GM21576 (cell line): ENCODE results near the gene NINJ1.

Experiments
- ATAC-seq: cut with Tn5 transposase; IDR thresholded peaks from one replicate; pipeline ENCODE4 v1.9.1; 2021; ENCODE audit warnings: mild to moderate bottlenecking, moderate library complexity; ENCODE audit not compliant: unreplicated experiment

Gene NINJ1

GRCh38 chr9:93133681-93134014, 403 bp downstream of the NINJ1 start:
- ATAC-seq: no peak

- ATAC-seq: peak; percentile 32
These were observed 938 bp downstream of the NINJ1 start for GRCh38 chr9:93132946-93133680.

GRCh38 chr9:93132287-93132927, 1.6 kb downstream of the NINJ1 start:
- ATAC-seq: no peak

- ATAC-seq: no peak
These were observed 2.3 kb downstream of the NINJ1 start for GRCh38 chr9:93131599-93132286.

GRCh38 chr9:93130861-93131481, 3.1 kb downstream of the NINJ1 start:
- no peak for ATAC-seq

- no peak for ATAC-seq
These were observed 4.2 kb downstream of the NINJ1 start for GRCh38 chr9:93129691-93130500.

- no peak for ATAC-seq
These were observed 4.8 kb downstream of the NINJ1 start for GRCh38 chr9:93129286-93129685.

GRCh38 chr9:93128715-93129224, 5.3 kb downstream of the NINJ1 start:
- no peak for ATAC-seq

GRCh38 chr9:93128011-93128714, 5.9 kb downstream of the NINJ1 start:
- ATAC-seq: no peak

- ATAC-seq: no peak
These were observed 6.6 kb downstream of the NINJ1 start for GRCh38 chr9:93127395-93127911.

- no peak for ATAC-seq
These were observed 7.2 kb downstream of the NINJ1 start for GRCh38 chr9:93126825-93127368.

- ATAC-seq: no peak
These were observed 7.8 kb downstream of the NINJ1 start for GRCh38 chr9:93126151-93126781.

- ATAC-seq: no peak
These were observed 8.6 kb downstream of the NINJ1 start for GRCh38 chr9:93125331-93125894.

GRCh38 chr9:93124793-93125192, 9.3 kb downstream of the NINJ1 start:
- no peak for ATAC-seq

GRCh38 chr9:93123561-93124283, 10.3 kb downstream of the NINJ1 start:
- ATAC-seq: no peak

- no peak for ATAC-seq
These were observed 11.3 kb downstream of the NINJ1 start for GRCh38 chr9:93122721-93123221.

- no peak for ATAC-seq
These were observed 12.5 kb downstream of the NINJ1 start for GRCh38 chr9:93121316-93122241.
